H54 (cell line): ENCODE data around the gene KCNMB2.

Experiments used
- DNase-seq: peaks from one replicate; pipeline ENCODE4 v3.0.0; 2011; ENCODE audit warnings: low spot score, mixed read lengths; ENCODE audit not compliant: insufficient read length
- FAIRE-seq: peaks from 3 replicates; lab custom pipeline; 2011; peaks lifted over from hg19 to GRCh38; lab: Jason Lieb, UNC
- POLR2A ChIP-seq: IDR thresholded peaks from 2 replicates; pipeline ENCODE4 v1.6.1; 2011; ENCODE audit warnings: low read depth, mild to moderate bottlenecking, low read length

KCNMB2 gene

DNA sequence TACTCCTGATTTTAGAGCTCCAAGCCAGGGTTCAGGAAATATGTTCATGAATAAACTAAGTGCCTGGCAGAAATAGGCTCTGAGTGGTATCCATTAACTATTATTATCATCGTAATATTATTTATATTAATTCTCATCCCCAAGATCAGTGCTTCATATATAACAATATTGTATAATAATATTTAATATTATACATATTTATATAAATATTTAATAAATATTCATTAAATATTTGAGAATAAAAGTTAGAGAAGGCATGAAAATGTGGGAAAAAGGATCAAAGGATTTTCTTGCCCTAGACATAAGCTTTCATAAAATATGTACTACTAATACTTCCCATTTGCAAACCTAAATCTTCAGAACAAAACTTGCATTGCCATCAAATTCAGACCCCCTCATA is 338.9 kb downstream of the KCNMB2 start:
- FAIRE-seq: no peak
- DNase-seq: no peak
- TF ChIP-seq POLR2A: no peak

GRCh38 chr3:178875836-178876235 is 339.6 kb downstream of the KCNMB2 start:
- no peak for TF ChIP-seq POLR2A
- no peak for DNase-seq
- no peak for FAIRE-seq

GRCh38 chr3:178880274-178880673 is 344.0 kb downstream of the KCNMB2 start:
- no peak for FAIRE-seq
- DNase-seq: no peak
- no peak for TF ChIP-seq POLR2A
